GM12878 (cell line): Measurements from ENCODE around the gene DDX50. TPM values are rescaled to one million over a fixed set of nuclear protein-coding genes. Genes with fewer than 3 reads are reported as not detected.

Source experiments
- ATAC-seq: fragments of 200-7000 bp; cut with Tn5 transposase; 3 replicates; pipeline ENCODE4 v1.9.1; 2020; ENCODE audit warnings: mild to moderate bottlenecking, moderate library complexity
- BruUV-seq: library from RNA; stranded (reverse); fragments of 400-500 nt; replicated peaks from 2 replicates; lab custom pipeline; 2021; lab: Mats Ljungman, UMichigan
- CTCF ChIA-PET: fragments of 300-600 bp; sonication (Branson Sonifier 250); formaldehyde crosslinking; extraction: SDS; loops from one replicate; lab custom pipeline; 2021; ENCODE audit warnings: inconsistent platforms; lab: Yijun Ruan, JAX
- POLR2A ChIA-PET: fragments of 350-600 bp; formaldehyde crosslinking; extraction: SDS; loops from one replicate; lab custom pipeline; 2021; ENCODE audit warnings: inconsistent platforms; lab: Charles Lee
- RAD21 ChIA-PET: fragments of 300-600 bp; sonication (Branson Sonifier 250); formaldehyde crosslinking; loops from one replicate; lab custom pipeline; 2023; ENCODE audit warnings: antibody characterized with exemption; ENCODE audit not compliant: unreplicated experiment; lab: Charles Lee
- SMC1A ChIA-PET: fragments of 300-600 bp; sonication (Branson Sonifier 250); formaldehyde crosslinking; loops from one replicate; lab custom pipeline; 2023; ENCODE audit not compliant: unreplicated experiment, uncharacterized antibody; lab: Charles Lee
- DNase-seq: peaks from one replicate; pipeline ENCODE4 v3.0.0-alpha.2; 2011; ENCODE audit warnings: low read depth, low spot score
- FAIRE-seq: peaks from 3 replicates; lab custom pipeline; 2011; peaks lifted over from hg19 to GRCh38; lab: Jason Lieb, UNC
- H2AFZ ChIP-seq: 2 replicates; pipeline ENCODE4 v1.6.0; 2011; ENCODE audit warnings: low read depth, low read length, control low read depth; ENCODE audit not compliant: control insufficient read depth
- H3K27ac ChIP-seq: 2 replicates; pipeline ENCODE4 v1.5.1; 2011; ENCODE audit warnings: control low read depth; ENCODE audit not compliant: control insufficient read depth, insufficient read depth
- H3K27me3 ChIP-seq, 2 experiments: replicated peaks in 1 of 2; 2 replicates each; pipeline versions ENCODE4 v1.6.0 to v1.6.1; 2011; ENCODE audit warnings: low read length in 1 of 2; ENCODE audit not compliant: control insufficient read depth in 2 of 2, insufficient read depth in 2 of 2
- H3K36me3 ChIP-seq, 2 experiments: 2 replicates each; pipeline ENCODE4 v1.5.1; 2011; ENCODE audit warnings: low read length in 1 of 2; ENCODE audit not compliant: control insufficient read depth in 2 of 2, insufficient read depth in 2 of 2
- H3K4me1 ChIP-seq: 2 replicates; pipeline ENCODE4 v1.6.1; 2011; ENCODE audit warnings: mild to moderate bottlenecking, low read length, moderate library complexity, mixed read lengths; ENCODE audit not compliant: control insufficient read depth, insufficient read depth
- H3K4me2 ChIP-seq: 2 replicates; pipeline ENCODE4 v1.6.0; 2011; ENCODE audit warnings: control low read depth; ENCODE audit not compliant: control insufficient read depth, insufficient read depth
- H3K4me3 ChIP-seq: fragments of 200-600 bp; sonication (generic); 2 replicates; pipeline ENCODE4 v1.5.1; 2016
- H3K79me2 ChIP-seq: 2 replicates; pipeline ENCODE4 v1.6.0; 2011; ENCODE audit warnings: low read length; ENCODE audit not compliant: control insufficient read depth, insufficient read depth
- H3K9ac ChIP-seq: 2 replicates; pipeline ENCODE4 v1.8.0; 2011; ENCODE audit warnings: low read length, control low read depth, mixed read lengths; ENCODE audit not compliant: control insufficient read depth, insufficient read depth
- H3K9me3 ChIP-seq: replicated peaks from 3 replicates; pipeline ENCODE4 v1.5.1; 2011; ENCODE audit warnings: mild to moderate bottlenecking, low read length; ENCODE audit not compliant: control insufficient read depth, insufficient read depth
- H4K20me1 ChIP-seq: 2 replicates; pipeline ENCODE4 v1.6.0; 2011; ENCODE audit not compliant: control insufficient read depth, insufficient read depth
- ASH2L ChIP-seq: fragments of 300-600, 200-600 bp; sonication (generic); IDR thresholded peaks from 2 replicates; pipeline ENCODE4 v1.6.1; 2017; ENCODE audit warnings: low read depth, mild to moderate bottlenecking, borderline replicate concordance
- ATF7 ChIP-seq: fragments of 450-650 bp; IDR thresholded peaks from 2 replicates; pipeline ENCODE4 v1.6.1; 2016; ENCODE audit warnings: low read depth, mild to moderate bottlenecking
- CHD1 ChIP-seq: IDR thresholded peaks from 2 replicates; pipeline ENCODE4 v1.6.1; 2012; ENCODE audit warnings: low read depth, low read length, improper control_type of control experiment
- ESRRA ChIP-seq: IDR thresholded peaks from 2 replicates; pipeline ENCODE4 v1.6.1; 2012; ENCODE audit warnings: mild to moderate bottlenecking, low read length, improper control_type of control experiment
- ETV6 ChIP-seq, 2 experiments: fragments of 450-650 bp in 1 of 2; IDR thresholded peaks in 1 of 2; conservative IDR thresholded peaks in 1 of 2; 2 replicates each; pipeline ENCODE4 v1.6.1; 2014; ENCODE audit warnings: antibody characterized with exemption in 1 of 2, borderline replicate concordance in 1 of 2, low read depth in 1 of 2, mild to moderate bottlenecking in 1 of 2, moderate library complexity in 1 of 2
- HDAC2 ChIP-seq: fragments of 200-600 bp; sonication (generic); IDR thresholded peaks from 2 replicates; pipeline ENCODE4 v1.6.1; 2017
- MEF2A ChIP-seq: IDR thresholded peaks from 2 replicates; pipeline ENCODE4 v1.6.1; 2011; ENCODE audit warnings: low read depth, mild to moderate bottlenecking, low read length, moderate library complexity; ENCODE audit not compliant: insufficient read depth
- MEF2B ChIP-seq: fragments of 450-650 bp; IDR thresholded peaks from 2 replicates; pipeline ENCODE4 v1.6.1; 2018; ENCODE audit warnings: mild to moderate bottlenecking, moderate library complexity; ENCODE audit not compliant: partially characterized antibody, poor library complexity, severe bottlenecking
- MTA3 ChIP-seq: IDR thresholded peaks from 2 replicates; pipeline ENCODE4 v1.6.1; 2012; ENCODE audit warnings: low read length, inconsistent platforms, borderline replicate concordance
- PRDM15 ChIP-seq: fragments of 450-650 bp; formaldehyde crosslinking; IDR thresholded peaks from 2 replicates; pipeline ENCODE4 v1.4.0; 2020; ENCODE audit warnings: mild to moderate bottlenecking, moderate library complexity
- RUNX3 ChIP-seq: IDR thresholded peaks from 2 replicates; pipeline ENCODE4 v1.6.1; 2012; ENCODE audit warnings: low read length, inconsistent platforms
- SUZ12 ChIP-seq: fragments of 200-600 bp; sonication (generic); IDR thresholded peaks from one replicate; pipeline ENCODE4 v1.6.1; 2018; ENCODE audit warnings: antibody characterized with exemption, mild to moderate bottlenecking; ENCODE audit not compliant: unreplicated experiment
- TARDBP ChIP-seq: IDR thresholded peaks from 2 replicates; pipeline ENCODE4 v1.6.1; 2016; ENCODE audit warnings: borderline replicate concordance
- TCF12 ChIP-seq: IDR thresholded peaks from 2 replicates; pipeline ENCODE4 v1.6.1; 2011; ENCODE audit warnings: low read depth, mild to moderate bottlenecking, low read length
- ZNF217 ChIP-seq: fragments of 450-650 bp; IDR thresholded peaks from 2 replicates; pipeline ENCODE4 v1.6.1; 2017; ENCODE audit warnings: antibody characterized with exemption, mild to moderate bottlenecking
- ZNF24 ChIP-seq: fragments of 450-650 bp; IDR thresholded peaks from 2 replicates; pipeline ENCODE4 v1.6.1; 2017; ENCODE audit warnings: antibody characterized with exemption, mild to moderate bottlenecking
- WGBS: methylation state at CpG from one replicate; pipeline ENCODE4 v1.1.6; 2016; ENCODE audit warnings: low lambda C conversion rate; ENCODE audit not compliant: insufficient replicate concordance, insufficient coverage; ENCODE audit errors: missing lambda C conversion rate; 5-methylcytosine and 5-hydroxymethylcytosine counted together
- in situ Hi-C: fragments of 300-500 bp; cut with MboI; formaldehyde crosslinking; loops from 9 replicates; pipeline ENCODE4 v1.14.3; 2018; ENCODE audit warnings: mixed read lengths
- intact Hi-C: fragments of 100-400 bp; cut with micrococcal nuclease; formaldehyde crosslinking; loops from one replicate; pipeline ENCODE4 v1.14.2; 2022; ENCODE audit not compliant: unreplicated experiment
- polyA plus RNA-seq, 11 experiments: library from polyadenylated mRNA; depleted of rRNA in 4 of 11; unstranded in 6 of 11; stranded (reverse) in 5 of 11; fragments of >200 nt; fragmentation: Nextera tagmentation in 4 of 11; fragmentation: Illumina TruSeq in 1 of 11; extraction: Ambion mirVana in 4 of 11; extraction: Trizol in 1 of 11; gene quantifications; 1 replicate in 1 of 11; 2 replicates in 10 of 11; pipeline versions ENCODE4 v1.2.1 to v1.2.3, GENCODE V29; 2011 to 2016; ENCODE audit warnings: inconsistent platforms in 2 of 11, missing spikeins in 2 of 11, low read depth in 1 of 11
- total RNA-seq, 4 experiments: library from RNA; depleted of rRNA in 3 of 4; stranded (reverse); fragments of >200 nt in 3 of 4; fragmentation: Illumina TruSeq in 1 of 4; extraction: Trizol in 1 of 4; gene quantifications; 2 replicates each; pipeline versions ENCODE4 v1.2.1 to v1.2.3, GENCODE V29; 2013 to 2021
- TF ChIP-seq, protein P1 (sequence below): fragments of 450-650 bp; conservative IDR thresholded peaks from 2 replicates; pipeline ENCODE4 v1.6.1; 2017; ENCODE audit warnings: mild to moderate bottlenecking, moderate library complexity

The DDX50 gene
- total and polyA plus RNA-seq, 10 of the 15 experiments (the other 5 are each of a cell fraction or from before 2014, with no cell fraction given), result 24.9 to 52.0 (median 36.8) TPM

DNA sequence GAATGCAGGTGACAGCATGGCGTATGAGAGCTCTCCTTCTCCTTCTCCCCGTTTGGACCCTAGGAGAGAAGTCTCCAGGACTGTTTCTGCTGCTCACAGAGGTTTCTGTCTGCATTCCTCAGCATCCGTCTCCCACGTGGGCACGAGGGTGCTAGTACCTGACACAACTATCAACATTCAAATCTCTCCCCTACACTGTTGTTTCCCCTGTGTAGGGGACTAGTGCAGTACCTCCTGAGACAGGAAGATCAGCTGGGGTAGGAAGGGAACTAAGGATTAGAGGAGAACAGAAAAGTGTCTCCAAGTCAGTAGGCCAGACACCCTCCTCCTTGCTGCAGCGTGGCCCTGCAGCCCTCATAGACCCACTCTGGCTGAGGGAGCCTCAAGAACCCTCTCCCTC, 44.8 kb upstream of the DDX50 start:
- ATAC-seq (no peak), DNase-seq (no peak), FAIRE-seq (no peak)
- in situ Hi-C loops (no loop called here), intact Hi-C loops (no loop called here)
- no TSS peak for BruUV-seq
- Histone ChIP-seq H3K4me2 (no peak overlapping the region), H3K4me1 (no peaks in the 10 kb centered on the region), H3K79me2 (no peaks in the 10 kb centered on the region), H3K27ac (no peak overlapping the region), H3K9ac (no peak overlapping the region), H4K20me1 (no peaks in the 10 kb centered on the region), H3K27me3 (no peaks in the 10 kb centered on the region), H2AFZ (no peak overlapping the region), H3K9me3 (peaks cover 4% of the 10 kb centered on the region; the same call in 2 of the 3 replicates), H3K4me3 (no peak overlapping the region), H3K36me3 (no peaks in the 10 kb centered on the region)
- TF ChIP-seq CHD1, result no peak
- no peak for TF ChIP-seq RUNX3
- no peak for TF ChIP-seq MEF2A
- TF ChIP-seq SUZ12, result no peak
- no peak for TF ChIP-seq ZNF217
- no peak for TF ChIP-seq ESRRA
- no peak for TF ChIP-seq PRDM15 (CRISPR knock-in tag)
- TF ChIP-seq ETV6 (conservative IDR thresholded peaks at IDR 0.05 in 1 of 2, IDR thresholded peaks at IDR 0.05 in 1 of 2; ENCODE audit: borderline replicate concordance in 1 of 2, low read depth in 1 of 2), result no peak
- no peak for TF ChIP-seq TARDBP
- TF ChIP-seq ATF7, result no peak
- TF ChIP-seq, protein P1, sequence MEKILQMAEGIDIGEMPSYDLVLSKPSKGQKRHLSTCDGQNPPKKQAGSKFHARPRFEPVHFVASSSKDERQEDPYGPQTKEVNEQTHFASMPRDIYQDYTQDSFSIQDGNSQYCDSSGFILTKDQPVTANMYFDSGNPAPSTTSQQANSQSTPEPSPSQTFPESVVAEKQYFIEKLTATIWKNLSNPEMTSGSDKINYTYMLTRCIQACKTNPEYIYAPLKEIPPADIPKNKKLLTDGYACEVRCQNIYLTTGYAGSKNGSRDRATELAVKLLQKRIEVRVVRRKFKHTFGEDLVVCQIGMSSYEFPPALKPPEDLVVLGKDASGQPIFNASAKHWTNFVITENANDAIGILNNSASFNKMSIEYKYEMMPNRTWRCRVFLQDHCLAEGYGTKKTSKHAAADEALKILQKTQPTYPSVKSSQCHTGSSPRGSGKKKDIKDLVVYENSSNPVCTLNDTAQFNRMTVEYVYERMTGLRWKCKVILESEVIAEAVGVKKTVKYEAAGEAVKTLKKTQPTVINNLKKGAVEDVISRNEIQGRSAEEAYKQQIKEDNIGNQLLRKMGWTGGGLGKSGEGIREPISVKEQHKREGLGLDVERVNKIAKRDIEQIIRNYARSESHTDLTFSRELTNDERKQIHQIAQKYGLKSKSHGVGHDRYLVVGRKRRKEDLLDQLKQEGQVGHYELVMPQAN, result no peak
- TF ChIP-seq ASH2L, result no peak
- no peak for TF ChIP-seq HDAC2
- no peak for TF ChIP-seq MEF2B
- no peak for TF ChIP-seq TCF12
- TF ChIP-seq MTA3, result no peak
- no peak for TF ChIP-seq ZNF24
- ChIA-PET POLR2A (no interaction called here), CTCF (no interaction called here), RAD21 (no interaction called here), SMC1A (no interaction called here)
- WGBS, result 19% methylated on average over 6 of the region's 6 CpGs
